Esophagus (tissue), 2 donors: ENCODE results near the gene PPP2R5C. TPM values are rescaled to one million over a fixed set of nuclear protein-coding genes. Genes with fewer than 3 reads are reported as not detected.

Experiments
- H3K27ac ChIP-seq, 2 donors: one replicate each; pipeline ENCODE4 v1.5.1; 2013; ENCODE audit warnings: low read depth in 2 of 2, mild to moderate bottlenecking in 2 of 2, inconsistent platforms in 1 of 2, low read length in 1 of 2, moderate library complexity in 1 of 2
- H3K27me3 ChIP-seq, 2 donors: one replicate each; pipeline ENCODE4 v1.6.1; 2013; ENCODE audit warnings: low read length in 2 of 2, control low read depth in 1 of 2, mild to moderate bottlenecking in 1 of 2; ENCODE audit not compliant: insufficient read depth in 2 of 2, control insufficient read depth in 1 of 2
- H3K36me3 ChIP-seq, 2 donors: one replicate each; pipeline ENCODE4 v1.6.1; 2013; ENCODE audit warnings: low read length in 1 of 2; ENCODE audit not compliant: control insufficient read depth in 2 of 2, insufficient read depth in 2 of 2
- H3K4me1 ChIP-seq, 2 donors: one replicate each; pipeline ENCODE4 v1.6.1; 2013; ENCODE audit warnings: low read length in 1 of 2; ENCODE audit not compliant: control insufficient read depth in 2 of 2, insufficient read depth in 2 of 2
- H3K4me3 ChIP-seq, 2 donors: one replicate each; pipeline ENCODE4 v1.5.1; 2013; ENCODE audit warnings: low read length in 2 of 2, mild to moderate bottlenecking in 2 of 2, low read depth in 1 of 2, moderate library complexity in 1 of 2
- H3K9me3 ChIP-seq, 2 donors: one replicate each; pipeline ENCODE4 v1.6.1; 2013; ENCODE audit warnings: mild to moderate bottlenecking in 2 of 2, low read depth in 1 of 2, low read length in 1 of 2, moderate library complexity in 1 of 2; ENCODE audit not compliant: control insufficient read depth in 2 of 2, insufficient read depth in 1 of 2
- WGBS, 2 donors: extraction: QIAGEN DNeasy Blood & Tissue Kit; methylation state at CpG; one replicate each; pipeline ENCODE4 v1.1.7; 2013; 5-methylcytosine and 5-hydroxymethylcytosine counted together
- polyA plus RNA-seq, 2 donors: library from polyadenylated mRNA; stranded (reverse); fragments of 200-250 nt; gene quantifications; one replicate each; pipeline ENCODE4 v1.2.3, GENCODE V29; 2013
- donor health status: healthy with polysubstance abuse.
- donor health status: Bipolar disorder and iron deficiency.

PPP2R5C gene
- polyA plus RNA-seq, 2 donors = 64.8 to 87.3 TPM

DNA sequence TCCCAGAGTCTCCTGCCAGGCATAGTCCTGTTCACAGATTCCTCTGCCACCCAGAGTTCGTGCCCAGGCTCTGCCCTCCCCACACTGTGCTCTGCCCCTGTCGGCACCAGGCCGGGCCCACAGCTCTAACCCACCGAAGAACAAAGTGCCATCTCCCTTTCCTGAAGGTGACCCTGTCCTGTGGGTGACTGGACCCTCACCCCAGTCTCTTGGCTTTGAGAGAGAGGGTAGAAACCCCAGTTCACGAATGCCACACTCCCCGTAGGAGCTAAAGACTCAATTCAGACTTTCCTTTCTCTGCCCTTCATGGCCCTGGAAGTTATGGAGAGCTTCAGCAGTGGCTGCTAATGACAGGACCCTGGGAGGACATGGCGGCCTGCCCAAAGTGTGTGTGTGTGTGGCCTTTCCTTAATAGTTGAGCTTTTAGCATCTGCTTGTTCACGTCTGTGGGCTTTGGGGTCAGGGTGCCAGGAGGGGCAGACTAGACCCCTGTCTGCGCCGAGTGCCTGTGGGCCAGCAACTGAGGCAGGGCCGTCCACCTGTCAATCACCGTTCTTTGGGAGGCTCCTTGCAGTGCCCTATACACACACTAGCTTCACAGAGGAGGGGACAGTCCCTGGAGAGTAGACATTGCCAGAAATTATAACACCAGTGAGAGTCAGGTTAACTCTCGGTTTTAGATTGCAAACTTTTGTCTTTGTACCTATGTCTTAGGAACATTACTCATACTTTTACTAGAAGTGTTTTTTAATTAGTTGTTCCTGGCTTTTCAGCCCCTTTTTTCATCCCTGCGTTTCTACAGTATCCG, 118.2 kb downstream of the PPP2R5C start:
- H3K36me3 ChIP-seq = peaks cover 5 to 33% of the 10 kb centered on the region in 2 donors
- no peak overlapping the region for H3K4me3 ChIP-seq
- no peaks in the 10 kb centered on the region for H3K9me3 ChIP-seq
- H3K27me3 ChIP-seq = no peaks in the 10 kb centered on the region
- H3K4me1 ChIP-seq = peaks cover 0 to 5% of the 10 kb centered on the region in 2 donors
- 88 to 94% methylated on average over 15 of the region's 15 CpGs for WGBS, 2 donors
- H3K27ac ChIP-seq = no peak overlapping the region

DNA sequence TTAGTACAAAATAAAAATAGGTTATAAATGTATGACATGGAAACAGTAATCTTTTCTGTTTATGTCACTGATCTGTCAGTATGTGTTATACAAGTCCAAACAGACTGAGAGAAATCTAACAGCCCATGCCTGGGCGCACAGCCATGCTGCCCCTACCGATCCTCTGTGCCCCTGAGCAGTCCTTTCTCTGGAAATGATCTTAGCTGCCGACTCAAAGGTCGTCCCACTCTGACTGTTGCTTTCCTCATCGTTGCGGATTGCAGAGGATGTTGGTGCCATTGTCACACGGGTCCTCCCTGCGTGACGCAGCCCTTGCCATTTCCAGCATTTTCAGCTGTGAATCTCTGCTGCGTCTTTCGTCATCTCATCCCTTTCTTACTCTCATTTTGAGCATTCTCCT, 119.9 kb downstream of the PPP2R5C start:
- Histone ChIP-seq H3K4me3 (no peak overlapping the region), H3K36me3 (peaks cover 5 to 39% of the 10 kb centered on the region in 2 donors), H3K9me3 (no peaks in the 10 kb centered on the region), H3K27ac (no peak overlapping the region), H3K27me3 (no peaks in the 10 kb centered on the region), H3K4me1 (peaks cover 0 to 5% of the 10 kb centered on the region in 2 donors)
- WGBS, 2 donors = 87 to 91% methylated on average over 11 of the region's 11 CpGs

DNA sequence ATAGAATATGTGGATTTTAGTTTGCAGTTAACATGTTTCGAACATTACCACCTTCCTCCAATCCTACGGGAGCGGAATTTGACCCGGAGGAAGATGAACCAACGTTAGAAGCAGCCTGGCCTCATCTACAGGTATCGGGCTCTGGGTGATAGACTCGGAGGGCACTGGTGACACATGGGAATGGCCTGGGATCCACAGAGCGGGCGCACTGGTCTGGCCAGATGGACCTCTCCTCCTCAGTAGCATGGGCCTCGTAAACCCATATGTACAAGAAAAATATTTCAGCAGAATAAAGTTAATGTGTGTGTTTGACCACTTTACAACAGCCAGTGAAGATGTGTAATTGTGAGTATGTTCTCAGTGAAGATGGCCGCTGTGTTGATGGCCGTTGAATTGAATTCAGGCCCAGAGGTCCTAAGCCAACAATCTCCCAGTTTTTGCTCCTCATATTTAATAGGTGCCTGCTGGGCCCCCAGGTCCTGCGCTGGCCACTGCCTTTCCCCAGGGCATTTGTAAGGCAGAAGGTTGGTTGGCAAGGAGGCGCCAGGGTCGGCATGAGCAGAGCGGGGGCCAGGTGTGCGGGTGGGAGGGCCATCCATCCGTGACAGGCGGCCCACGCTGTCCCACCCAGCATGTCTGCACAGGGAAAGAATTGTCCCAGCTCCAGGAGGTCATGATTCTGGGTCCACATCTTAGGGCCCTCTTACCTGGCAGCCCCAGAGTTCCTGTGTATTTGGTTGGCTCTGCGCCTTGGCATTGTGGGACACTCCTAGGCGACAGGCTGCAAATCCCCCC, 120.8 kb downstream of the PPP2R5C start:
- H3K27me3 ChIP-seq = no peaks in the 10 kb centered on the region
- no peak overlapping the region for H3K27ac ChIP-seq
- WGBS, 2 donors = 95 to 96% methylated on average over 22 of the region's 22 CpGs
- peaks cover 0 to 1% of the 10 kb centered on the region in 2 donors for H3K4me1 ChIP-seq
- H3K4me3 ChIP-seq = no peak overlapping the region
- H3K36me3 ChIP-seq = peaks cover 8 to 41% of the 10 kb centered on the region in 2 donors
- no peaks in the 10 kb centered on the region for H3K9me3 ChIP-seq

DNA sequence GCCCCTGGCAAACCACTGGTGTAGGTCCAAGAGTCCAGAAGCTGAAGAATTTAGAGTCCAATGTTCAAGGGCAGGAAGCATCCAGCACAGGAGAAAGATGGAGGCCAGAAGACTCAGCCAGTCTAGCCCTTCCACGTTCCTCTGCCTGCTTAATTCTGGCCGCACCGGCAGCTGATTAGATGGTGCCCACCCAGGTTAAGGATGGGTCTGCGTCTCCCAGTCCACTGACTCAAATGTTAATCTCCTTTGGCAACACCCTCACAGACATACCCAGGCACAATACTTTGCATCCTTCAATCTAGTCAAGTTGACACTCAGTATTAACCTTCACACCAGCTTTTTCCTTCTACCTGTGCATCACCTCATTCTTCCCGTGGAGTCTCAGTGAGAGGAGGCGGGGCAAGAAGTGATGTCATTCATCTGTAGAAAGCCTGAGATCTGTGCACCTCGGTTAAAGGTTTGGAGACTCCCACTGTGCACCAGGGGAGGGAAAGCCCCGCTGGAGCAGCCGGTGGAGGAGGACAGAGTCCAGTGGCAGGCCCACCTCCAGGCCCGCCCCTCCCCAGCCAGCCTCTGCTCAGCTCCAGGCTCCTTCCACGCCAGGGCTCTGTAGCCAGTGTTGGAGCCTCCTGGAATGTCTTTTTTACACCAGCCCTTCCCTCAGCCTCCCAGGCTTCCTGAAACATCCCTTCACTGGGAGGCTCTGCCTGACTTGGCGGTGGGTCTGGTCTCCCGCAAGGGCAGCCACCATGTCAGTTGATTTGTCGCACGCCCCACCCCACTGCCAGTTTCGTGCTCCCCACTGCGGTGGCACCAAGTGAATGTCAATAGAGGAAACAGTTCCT, 122.8 kb downstream of the PPP2R5C start:
- H3K4me1 ChIP-seq = no peaks in the 10 kb centered on the region
- no peak overlapping the region for H3K4me3 ChIP-seq
- no peaks in the 10 kb centered on the region for H3K27me3 ChIP-seq
- peaks cover 12 to 37% of the 10 kb centered on the region in 2 donors for H3K36me3 ChIP-seq
- no peak overlapping the region for H3K27ac ChIP-seq
- H3K9me3 ChIP-seq = peaks cover 0 to 1% of the 10 kb centered on the region in 2 donors
- WGBS, 2 donors = 96 to 97% methylated on average over 17 of the region's 17 CpGs

DNA sequence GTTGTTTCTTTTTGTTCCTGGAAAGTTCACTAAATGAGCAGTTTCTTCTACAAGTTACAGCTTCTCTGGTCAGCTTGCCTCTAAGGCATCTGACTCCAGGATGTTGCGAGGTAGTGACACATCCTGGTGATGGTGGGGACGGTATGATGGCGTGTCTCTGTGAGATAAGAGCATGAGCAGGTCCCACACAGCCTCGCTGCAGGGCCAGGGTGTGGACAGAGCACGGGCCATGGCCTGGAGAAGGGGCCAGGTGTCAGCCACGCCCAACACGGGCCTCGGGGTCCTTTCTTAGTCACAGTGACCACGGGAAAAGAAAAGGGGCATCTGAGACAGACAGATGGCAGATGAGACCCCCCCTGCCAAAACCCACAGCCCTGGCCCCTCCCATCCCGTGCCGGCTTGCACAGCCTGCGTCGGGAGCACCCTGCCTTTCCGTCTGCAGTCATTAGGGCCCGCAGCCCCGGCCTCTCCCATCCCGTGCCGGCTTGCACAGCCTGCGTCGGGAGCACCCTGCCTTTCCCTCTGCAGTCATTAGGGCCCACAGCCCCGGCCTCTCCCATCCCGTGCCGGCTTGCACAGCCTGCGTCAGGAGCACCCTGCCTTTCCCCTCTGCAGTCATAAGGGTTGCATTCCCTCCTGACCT, 123.5 kb downstream of the PPP2R5C start:
- no peaks in the 10 kb centered on the region for H3K4me1 ChIP-seq
- peaks cover 12 to 37% of the 10 kb centered on the region in 2 donors for H3K36me3 ChIP-seq
- no peak overlapping the region for H3K4me3 ChIP-seq
- H3K9me3 ChIP-seq = peaks cover 0 to 1% of the 10 kb centered on the region in 2 donors
- H3K27ac ChIP-seq = no peak overlapping the region
- H3K27me3 ChIP-seq = no peaks in the 10 kb centered on the region
- WGBS, 2 donors = 95 to 96% methylated on average over 23 to 24 of the region's 24 CpGs

DNA sequence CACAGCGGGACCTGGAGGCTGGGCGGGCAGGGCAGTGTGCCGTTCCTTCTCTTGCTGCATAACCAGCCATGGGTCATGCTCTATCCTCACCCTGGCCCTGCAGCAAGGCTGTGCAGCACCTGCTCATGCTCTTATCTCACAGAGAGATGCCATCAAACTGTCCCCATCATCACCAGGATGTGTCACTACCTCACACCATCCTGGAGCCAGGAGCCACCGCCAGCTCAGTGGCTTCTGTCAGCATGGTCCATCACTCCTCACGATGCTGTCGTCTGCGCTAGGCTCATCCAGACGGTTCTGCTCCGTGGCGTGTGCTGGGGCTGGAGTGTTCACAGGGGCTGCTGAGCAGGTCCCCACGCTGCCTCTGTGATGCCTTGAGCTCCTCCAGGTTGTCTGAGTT, 125.7 kb downstream of the PPP2R5C start:
- H3K4me1 ChIP-seq = no peaks in the 10 kb centered on the region
- H3K36me3 ChIP-seq = peaks cover 12 to 42% of the 10 kb centered on the region in 2 donors
- 90 to 94% methylated on average over 11 of the region's 11 CpGs for WGBS, 2 donors
- no peak overlapping the region for H3K4me3 ChIP-seq
- H3K9me3 ChIP-seq = peaks cover 0 to 1% of the 10 kb centered on the region in 2 donors
- H3K27me3 ChIP-seq = no peaks in the 10 kb centered on the region
- no peak overlapping the region for H3K27ac ChIP-seq

DNA sequence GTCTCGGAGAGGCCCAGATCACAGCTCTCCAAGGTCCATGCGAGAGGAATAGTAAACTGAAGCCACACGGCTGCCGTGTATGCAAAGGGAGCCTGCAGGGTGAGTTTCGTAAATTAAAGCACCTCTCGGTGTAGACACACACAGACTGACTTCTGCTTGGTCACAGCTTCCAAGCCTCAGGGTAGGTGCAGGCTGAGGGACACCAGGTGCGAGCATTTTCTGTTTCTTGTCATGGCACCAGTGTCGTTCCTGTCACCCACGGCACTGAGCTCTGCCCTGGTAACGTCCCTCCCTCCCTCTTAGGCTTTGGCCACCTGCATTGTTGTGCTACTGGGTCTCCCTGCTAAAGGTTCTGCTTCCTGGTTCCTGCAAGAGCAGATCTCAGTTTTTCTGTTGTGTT, 126.7 kb downstream of the PPP2R5C start:
- Histone ChIP-seq H3K27me3 (no peaks in the 10 kb centered on the region), H3K4me1 (no peaks in the 10 kb centered on the region), H3K9me3 (peaks cover 0 to 1% of the 10 kb centered on the region in 2 donors), H3K36me3 (peaks cover 8 to 39% of the 10 kb centered on the region in 2 donors), H3K27ac (no peak overlapping the region), H3K4me3 (no peak overlapping the region)
- 88 to 94% methylated on average over 10 of the region's 10 CpGs for WGBS, 2 donors

DNA sequence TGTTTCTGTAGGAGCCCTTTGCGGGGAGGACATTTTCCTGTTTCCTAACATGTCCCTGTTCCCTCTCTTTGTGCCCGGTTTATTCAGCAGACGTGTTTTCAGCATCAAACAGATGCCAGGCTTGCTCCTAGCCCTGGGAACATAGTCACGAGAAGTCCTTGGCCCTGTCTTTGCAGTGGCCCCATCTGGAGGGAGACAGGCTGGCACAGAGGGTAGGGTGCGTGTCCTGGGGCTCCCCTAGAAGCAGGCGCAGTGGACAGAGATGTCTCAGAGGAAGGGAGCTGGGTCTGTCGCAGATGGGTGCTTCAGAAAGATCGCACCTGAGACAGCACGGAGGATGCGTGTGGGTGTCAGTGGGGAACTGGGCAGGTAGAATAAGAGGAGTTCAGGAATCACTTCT, 127.9 kb downstream of the PPP2R5C start:
- WGBS, 2 donors = 94% methylated on average over 10 of the region's 10 CpGs

DNA sequence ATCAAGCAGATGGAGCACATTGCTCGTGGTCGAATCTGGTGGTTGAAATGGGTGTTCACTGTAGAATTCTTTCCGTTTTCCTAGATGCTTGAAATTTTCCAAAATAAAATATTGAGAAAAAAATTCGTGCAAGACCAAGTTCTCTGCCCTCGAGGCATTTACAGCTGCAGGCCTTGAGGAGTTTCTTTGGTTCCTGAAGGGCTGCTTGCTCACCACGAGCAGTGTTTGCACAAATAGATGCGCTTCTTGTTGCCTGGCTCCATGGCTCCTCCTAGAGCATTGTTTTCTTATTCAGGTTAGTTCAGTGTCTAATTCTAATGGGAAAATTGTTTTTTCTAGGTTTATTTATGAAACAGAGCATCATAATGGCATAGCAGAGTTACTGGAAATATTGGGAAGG, 128.4 kb downstream of the PPP2R5C start:
- 77 to 80% methylated on average over 7 of the region's 7 CpGs for WGBS, 2 donors

More for the DNA sequence above, 127.9 kb downstream of the PPP2R5C start:
- H3K4me1 ChIP-seq = no peaks in the 10 kb centered on the region
- H3K27me3 ChIP-seq = no peaks in the 10 kb centered on the region
- no peak overlapping the region for H3K4me3 ChIP-seq
- H3K27ac ChIP-seq = no peak overlapping the region
- H3K36me3 ChIP-seq = peaks cover 8 to 33% of the 10 kb centered on the region in 2 donors
- H3K9me3 ChIP-seq = peaks cover 0 to 1% of the 10 kb centered on the region in 2 donors

More for the DNA sequence above, 128.4 kb downstream of the PPP2R5C start:
- H3K4me1 ChIP-seq = no peaks in the 10 kb centered on the region
- no peak overlapping the region for H3K4me3 ChIP-seq
- no peak overlapping the region for H3K27ac ChIP-seq
- H3K9me3 ChIP-seq = peaks cover 0 to 1% of the 10 kb centered on the region in 2 donors
- peaks cover 8 to 28% of the 10 kb centered on the region in 2 donors for H3K36me3 ChIP-seq
- no peaks in the 10 kb centered on the region for H3K27me3 ChIP-seq
